Putamen (tissue), 1 donor: ENCODE measurements around the gene UTS2B.

ENCODE experiments used
- DNase-seq: peaks from one replicate; pipeline ENCODE4 v3.0.0-alpha.2; 2016; ENCODE audit warnings: low spot score

Gene UTS2B

DNA sequence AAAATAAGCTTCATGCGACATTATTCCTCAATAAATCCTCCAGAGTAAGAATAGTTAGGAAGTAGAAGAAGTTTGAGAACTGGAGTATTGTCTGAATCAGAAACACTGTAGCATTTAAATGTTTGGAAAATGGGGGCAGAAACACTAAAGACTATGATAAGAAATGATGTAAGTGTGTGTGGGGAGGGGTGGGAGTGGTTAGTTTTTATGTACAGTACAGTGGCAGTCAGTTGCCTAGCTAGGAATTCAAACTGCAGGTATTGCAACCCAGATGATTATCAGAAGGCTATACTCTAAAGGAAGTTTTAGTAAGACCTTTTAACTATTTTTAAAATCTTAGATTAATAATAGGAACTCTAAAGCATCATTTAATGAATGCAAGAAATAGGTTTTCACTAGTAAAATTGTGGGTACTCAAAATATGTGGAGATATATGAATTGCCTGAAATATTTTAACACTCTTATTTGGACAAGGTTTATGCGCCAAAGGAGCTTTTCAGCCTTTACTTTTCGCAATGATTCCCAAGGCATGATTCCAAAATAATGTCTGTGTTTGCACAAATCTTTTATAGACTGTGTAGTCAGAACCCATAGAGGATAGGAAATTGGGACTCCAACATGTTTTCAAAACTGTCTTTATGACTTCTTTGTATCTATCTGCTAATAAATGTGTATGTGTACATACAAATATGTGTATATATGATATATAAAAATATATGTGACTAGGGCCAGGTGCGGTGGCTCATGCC lies 9.1 kb downstream of the UTS2B start:
- no peak for DNase-seq

GRCh38 chr3:191320316-191320715 lies 10.0 kb downstream of the UTS2B start:
- DNase-seq, result no peak

DNA sequence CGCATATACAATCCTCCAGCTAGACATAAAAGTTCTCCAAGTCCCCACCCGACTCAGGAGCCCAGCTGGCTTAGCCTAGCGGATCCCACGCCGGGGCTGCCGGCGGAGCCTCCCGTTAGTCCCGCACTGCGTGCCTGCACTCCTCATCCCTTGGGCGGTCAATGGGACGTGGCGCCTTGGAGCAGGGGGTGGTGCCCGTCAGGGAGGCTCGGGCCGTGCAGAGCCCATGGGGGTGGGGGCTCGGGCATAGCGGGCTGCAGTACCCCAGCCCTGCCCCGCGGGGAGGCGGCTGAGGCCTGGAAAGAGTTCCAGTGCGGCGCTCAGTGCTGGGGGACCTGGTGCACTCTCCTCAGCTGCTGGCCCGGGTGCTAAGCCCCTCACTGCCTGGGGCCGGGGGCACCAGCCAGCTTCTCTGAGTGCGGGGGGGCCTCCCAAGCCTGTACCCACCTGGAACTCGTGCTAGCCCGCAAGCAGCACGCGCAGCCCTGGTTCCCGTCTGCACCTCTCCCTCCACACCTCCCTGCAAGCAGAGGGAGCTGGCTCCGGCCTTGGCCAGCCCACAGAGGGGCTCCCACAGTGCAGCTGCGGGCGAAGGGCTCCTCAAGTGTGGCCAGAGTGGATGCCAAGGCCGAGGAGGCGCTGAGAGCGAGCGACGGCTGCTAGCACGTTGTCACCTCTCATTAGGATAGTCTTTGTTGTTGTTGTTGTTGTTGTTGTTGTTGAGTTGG lies 13.3 kb downstream of the UTS2B start:
- DNase-seq, result no peak

GRCh38 chr3:191314109-191314728 lies 16.1 kb downstream of the UTS2B start:
- no peak for DNase-seq

- no peak for DNase-seq
Observed at GRCh38 chr3:191313296-191313695, 17.0 kb downstream of the UTS2B start.

- no peak for DNase-seq
Observed at GRCh38 chr3:191307341-191307740, 23.0 kb downstream of the UTS2B start.

GRCh38 chr3:191306428-191306827 lies 23.9 kb downstream of the UTS2B start:
- DNase-seq, result no peak

GRCh38 chr3:191303596-191303995 lies 26.7 kb downstream of the UTS2B start:
- DNase-seq, result peak; percentile 6

DNA sequence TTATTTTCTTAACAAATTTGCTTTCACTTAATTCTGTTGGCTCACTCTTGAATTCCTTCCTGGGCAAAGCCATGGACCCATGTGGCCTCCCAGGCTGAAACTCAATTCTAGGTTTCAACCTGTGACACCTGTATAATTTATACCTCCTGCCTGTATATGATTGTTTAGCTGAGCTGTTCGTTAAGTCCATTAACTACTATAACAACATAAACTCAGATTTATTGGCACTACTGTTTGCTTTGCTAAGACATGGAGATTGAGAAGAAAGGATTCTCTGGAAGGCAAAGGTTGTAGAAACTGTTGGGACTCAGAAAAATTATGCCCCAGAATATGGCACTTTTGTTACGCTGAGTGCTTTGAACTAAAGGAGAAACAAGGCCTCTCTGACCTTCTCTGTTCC lies 27.9 kb downstream of the UTS2B start:
- no peak for DNase-seq

DNA sequence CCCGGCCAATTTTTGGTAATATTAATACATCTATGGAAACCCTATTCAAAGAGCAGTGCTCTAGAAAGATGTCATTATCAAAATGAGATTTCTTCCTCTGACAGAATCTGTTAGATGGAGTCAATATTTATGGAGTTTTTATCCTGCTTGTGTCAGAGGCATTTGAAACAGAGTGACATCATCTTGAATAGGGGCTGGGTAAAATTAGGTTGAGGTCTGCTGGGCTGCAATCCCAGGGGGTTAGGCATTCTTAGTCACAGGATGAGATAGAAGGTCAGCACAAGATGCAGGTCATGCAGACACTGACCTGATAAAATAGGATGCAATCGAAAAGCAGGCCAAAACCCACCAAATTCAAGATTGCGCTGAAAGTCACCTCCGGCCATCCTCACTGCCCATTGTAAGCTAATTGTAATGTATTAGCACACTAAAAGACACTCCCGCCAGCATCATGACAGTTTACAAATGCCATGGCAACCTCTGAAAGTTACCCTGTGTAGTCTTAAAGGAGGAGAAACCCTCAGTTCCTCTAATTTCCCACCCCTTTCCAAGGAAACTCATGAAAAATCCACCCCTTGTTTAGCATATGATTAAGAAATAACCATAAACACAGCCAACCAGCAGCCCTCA lies 28.4 kb downstream of the UTS2B start:
- no peak for DNase-seq

DNA sequence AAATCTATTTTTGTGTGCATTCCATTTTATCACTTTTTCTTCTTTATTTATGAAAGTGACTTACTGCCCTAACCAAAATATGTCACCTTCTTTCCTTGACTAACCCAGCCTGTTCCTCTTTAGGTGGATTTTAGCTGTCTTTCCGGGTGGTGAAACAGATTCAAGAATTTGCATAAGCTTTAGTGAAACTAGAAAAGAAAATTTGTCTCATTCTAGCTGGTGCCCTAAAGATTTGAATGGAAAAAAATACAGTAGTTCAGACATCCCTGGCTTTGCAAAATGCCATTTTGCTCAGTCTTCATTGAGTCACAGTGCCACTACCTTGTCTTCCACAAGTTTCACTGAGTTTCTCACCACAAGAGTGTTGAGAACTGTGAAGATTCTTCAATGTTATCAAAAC lies 29.3 kb downstream of the UTS2B start:
- no peak for DNase-seq

- no peak for DNase-seq
Observed at GRCh38 chr3:191300422-191300821, 29.9 kb downstream of the UTS2B start.

GRCh38 chr3:191298846-191299245 lies 31.5 kb downstream of the UTS2B start:
- no peak for DNase-seq

- DNase-seq, result no peak
Observed at GRCh38 chr3:191296041-191296541, 34.2 kb downstream of the UTS2B start.

GRCh38 chr3:191294291-191294690 lies 36.0 kb downstream of the UTS2B start:
- no peak for DNase-seq

DNA sequence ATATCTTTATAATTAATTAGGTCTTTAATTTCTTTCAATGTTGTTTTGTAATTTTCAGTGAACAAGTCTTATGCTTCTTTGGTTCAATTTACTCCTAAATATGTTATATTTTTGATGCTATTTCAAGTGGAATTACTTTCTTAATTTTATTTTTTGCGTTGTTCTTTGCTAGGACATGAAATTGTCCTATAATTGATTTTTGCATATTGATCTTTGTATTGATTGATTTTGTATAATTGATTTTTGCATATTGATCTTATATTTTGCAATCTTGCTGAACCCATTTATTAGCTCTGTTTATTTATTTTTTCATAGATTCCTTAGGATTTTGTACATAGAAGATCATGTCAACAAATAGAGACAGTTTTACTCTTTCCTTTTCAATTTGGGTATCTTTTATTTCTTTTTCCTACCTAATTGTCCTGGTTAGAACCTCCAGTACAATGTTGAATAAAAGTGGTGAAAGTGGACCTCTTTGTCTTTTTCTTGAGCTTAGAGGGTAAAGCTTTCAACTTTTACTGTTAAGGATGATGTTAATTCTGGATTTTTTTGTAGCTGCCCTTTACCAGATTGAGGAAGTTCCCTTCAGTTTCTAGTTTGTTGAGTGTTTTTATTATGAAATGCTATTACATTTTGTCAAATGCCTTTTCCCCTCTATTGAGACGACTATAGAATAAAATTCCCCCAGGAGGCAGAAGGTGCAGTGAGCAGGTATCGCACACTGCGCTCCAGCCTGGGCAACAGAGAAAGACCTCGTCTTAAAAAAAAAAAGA lies 37.9 kb downstream of the UTS2B start:
- DNase-seq, result no peak

DNA sequence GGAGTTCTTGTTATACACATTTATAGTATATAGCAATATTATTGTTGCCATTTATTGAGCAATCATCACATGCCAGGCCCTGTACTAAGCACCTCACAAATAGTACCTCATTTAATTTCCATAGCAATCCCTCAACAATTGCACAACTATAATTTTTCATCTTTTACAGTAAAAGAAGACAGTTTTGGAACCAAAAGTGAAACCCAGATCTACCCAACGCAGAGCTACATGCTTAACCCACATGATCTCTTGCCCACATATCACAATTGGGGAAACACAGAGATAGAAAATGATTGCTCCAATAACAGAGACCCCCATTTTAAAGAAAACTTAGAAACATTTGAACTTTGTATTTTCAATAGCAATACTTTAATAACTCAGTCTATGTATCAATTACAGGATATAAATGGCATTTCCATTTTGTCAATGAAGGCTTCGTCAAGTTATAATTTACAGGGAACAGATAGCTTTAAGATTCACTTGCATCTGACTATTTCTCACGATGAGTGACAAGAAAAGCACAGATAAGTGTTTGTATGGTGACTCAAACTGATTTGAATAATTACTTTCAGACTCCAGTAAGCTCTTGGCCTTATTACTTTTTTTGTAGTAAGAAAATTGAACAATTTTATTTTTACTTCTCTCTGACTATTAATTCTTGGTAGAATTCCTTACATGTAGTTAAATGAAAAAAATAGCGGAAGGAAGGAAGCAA lies 39.9 kb downstream of the UTS2B start:
- DNase-seq, result peak; percentile 20

DNA sequence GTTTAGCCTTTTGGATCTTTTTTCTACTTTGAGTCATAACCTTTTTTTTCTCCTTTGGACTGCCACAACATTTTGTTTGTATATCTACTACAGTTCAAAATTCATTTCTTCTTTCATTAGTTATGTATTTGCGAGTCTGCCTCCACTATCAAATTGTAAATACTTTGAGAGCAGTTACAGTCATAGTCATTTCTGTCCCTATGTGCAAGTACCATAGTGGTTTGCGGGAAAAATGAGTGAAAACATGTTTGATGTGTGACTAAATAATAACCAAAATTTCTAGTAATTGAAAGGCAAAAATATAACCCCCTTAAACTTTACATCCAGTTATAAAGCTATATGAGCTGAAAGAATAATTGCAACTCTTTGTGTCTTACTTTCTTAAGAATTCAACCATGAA lies 46.9 kb downstream of the UTS2B start:
- DNase-seq, result no peak

- no peak for DNase-seq
Observed at GRCh38 chr3:191282251-191283185, 47.8 kb downstream of the UTS2B start.

- no peak for DNase-seq
Observed at GRCh38 chr3:191280882-191281281, 49.4 kb downstream of the UTS2B start.
